ENCODE data around the gene LPP. TPM values are rescaled to one million over a fixed set of nuclear protein-coding genes. Genes with fewer than 3 reads are reported as not detected.

The LPP gene
- total and polyA plus RNA-seq, 2 donors from 2014 or later = 6.7 to 233 TPM

GRCh38 chr3:188660415-188660814, 506.5 kb downstream of the LPP start:
- H3K36me3 ChIP-seq (ENCODE audit: control insufficient read depth in 2 of 3, insufficient read depth in 3 of 3, low read length in 3 of 3) = no peaks in the 10 kb centered on the region
- no peak for TF ChIP-seq CTCF (IDR thresholded peaks at IDR 0.05; ENCODE audit: borderline replicate concordance, extremely low read depth, insufficient read depth)
- no peak for DNase-seq
- H3K9ac ChIP-seq (ENCODE audit: low read length in 3 of 3) = no peak overlapping the region
- H3K9me3 ChIP-seq (ENCODE audit: control insufficient read depth in 2 of 3, insufficient read depth in 1 of 3, low read length in 3 of 3) = no peaks in the 10 kb centered on the region
- intact Hi-C loops (cut with DNase I) = no loop called here
- no peaks in the 10 kb centered on the region for H3K27me3 ChIP-seq (ENCODE audit: control insufficient read depth, insufficient read depth, low read length)
- H3K4me1 ChIP-seq (ENCODE audit: control insufficient read depth in 2 of 3, insufficient read depth in 2 of 3, low read depth in 1 of 3, low read length in 3 of 3) = no peaks in the 10 kb centered on the region
- FAIRE-seq = no peak
- H3K27ac ChIP-seq (ENCODE audit: low read depth in 2 of 2, low read length in 2 of 2) = no peak overlapping the region
- no peak overlapping the region for H3K4me3 ChIP-seq (ENCODE audit: low read length in 3 of 3)

GRCh38 chr3:188661806-188662205, 507.8 kb downstream of the LPP start:
- no peak for DNase-seq
- Histone ChIP-seq H3K9ac (ENCODE audit: low read length in 3 of 3) (no peak overlapping the region), H3K4me1 (ENCODE audit: control insufficient read depth in 2 of 3, insufficient read depth in 2 of 3, low read depth in 1 of 3, low read length in 3 of 3) (no peaks in the 10 kb centered on the region), H3K9me3 (ENCODE audit: control insufficient read depth in 2 of 3, insufficient read depth in 1 of 3, low read length in 3 of 3) (no peaks in the 10 kb centered on the region), H3K27ac (ENCODE audit: low read depth in 2 of 2, low read length in 2 of 2) (no peak overlapping the region), H3K36me3 (ENCODE audit: control insufficient read depth in 2 of 3, insufficient read depth in 3 of 3, low read length in 3 of 3) (no peaks in the 10 kb centered on the region), H3K4me3 (ENCODE audit: low read length in 3 of 3) (no peak overlapping the region), H3K27me3 (ENCODE audit: control insufficient read depth, insufficient read depth, low read length) (no peaks in the 10 kb centered on the region)
- FAIRE-seq = no peak
- TF ChIP-seq CTCF (IDR thresholded peaks at IDR 0.05; ENCODE audit: borderline replicate concordance, extremely low read depth, insufficient read depth) = no peak
- intact Hi-C loops (cut with DNase I) = no loop called here

GRCh38 chr3:188662214-188662613, 508.3 kb downstream of the LPP start:
- no peak for FAIRE-seq
- H3K9me3 ChIP-seq (ENCODE audit: control insufficient read depth in 2 of 3, insufficient read depth in 1 of 3, low read length in 3 of 3) = no peaks in the 10 kb centered on the region

More at GRCh38 chr3:188662214-188662613, 508.3 kb downstream of the LPP start:
- Histone ChIP-seq H3K36me3 (ENCODE audit: control insufficient read depth in 2 of 3, insufficient read depth in 3 of 3, low read length in 3 of 3) (no peaks in the 10 kb centered on the region), H3K4me1 (ENCODE audit: control insufficient read depth in 2 of 3, insufficient read depth in 2 of 3, low read depth in 1 of 3, low read length in 3 of 3) (no peaks in the 10 kb centered on the region), H3K9ac (ENCODE audit: low read length in 3 of 3) (no peak overlapping the region), H3K4me3 (ENCODE audit: low read length in 3 of 3) (no peak overlapping the region), H3K27me3 (ENCODE audit: control insufficient read depth, insufficient read depth, low read length) (no peaks in the 10 kb centered on the region), H3K27ac (ENCODE audit: low read depth in 2 of 2, low read length in 2 of 2) (no peak overlapping the region)
- no peak for TF ChIP-seq CTCF (IDR thresholded peaks at IDR 0.05; ENCODE audit: borderline replicate concordance, extremely low read depth, insufficient read depth)
- intact Hi-C loops (cut with DNase I) = no loop called here
- DNase-seq = no peak

All from kidney (tissue), 14 donors.